ENCODE measurements around the gene SUGCT. TPM values are rescaled to one million over a fixed set of nuclear protein-coding genes. Genes with fewer than 3 reads are reported as not detected.

Gene SUGCT
- total RNA-seq, 1 experiment from 2014 or later: 5.4 TPM

DNA sequence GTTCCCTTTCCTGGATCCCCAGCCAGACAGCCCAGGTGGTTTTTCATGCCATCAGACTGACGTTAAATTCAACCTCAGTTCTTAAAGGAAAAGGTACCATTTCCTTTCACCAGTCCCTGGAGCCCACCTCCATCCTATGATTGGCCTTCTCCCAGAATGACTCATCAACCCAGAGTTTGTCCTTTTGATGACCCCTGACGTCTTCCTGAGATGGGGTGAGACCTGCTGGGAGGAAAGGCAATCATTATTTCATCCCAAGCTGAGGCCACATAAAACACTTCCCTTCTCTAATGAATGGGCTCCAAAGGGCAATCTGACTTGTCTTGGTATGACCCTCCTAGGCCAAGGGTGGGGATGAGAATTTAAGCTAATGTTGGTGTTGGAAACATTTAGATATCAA is 750.7 kb downstream of the SUGCT start:
- no peak overlapping the region for H2BK120ac ChIP-seq (ENCODE audit: low read depth, low read length, poor library complexity, severe bottlenecking)
- H2BK12ac ChIP-seq (ENCODE audit: insufficient read length, low read depth, low read length): no peak overlapping the region
- no CpG with 5 or more reads among the region's 2 CpGs for WGBS (ENCODE audit: extremely low coverage, insufficient read length, low lambda C conversion rate)
- H3K79me1 ChIP-seq (ENCODE audit: insufficient read depth, low read depth, low read length, poor library complexity, severe bottlenecking): no peaks in the 10 kb centered on the region
- TF ChIP-seq, protein P1, sequence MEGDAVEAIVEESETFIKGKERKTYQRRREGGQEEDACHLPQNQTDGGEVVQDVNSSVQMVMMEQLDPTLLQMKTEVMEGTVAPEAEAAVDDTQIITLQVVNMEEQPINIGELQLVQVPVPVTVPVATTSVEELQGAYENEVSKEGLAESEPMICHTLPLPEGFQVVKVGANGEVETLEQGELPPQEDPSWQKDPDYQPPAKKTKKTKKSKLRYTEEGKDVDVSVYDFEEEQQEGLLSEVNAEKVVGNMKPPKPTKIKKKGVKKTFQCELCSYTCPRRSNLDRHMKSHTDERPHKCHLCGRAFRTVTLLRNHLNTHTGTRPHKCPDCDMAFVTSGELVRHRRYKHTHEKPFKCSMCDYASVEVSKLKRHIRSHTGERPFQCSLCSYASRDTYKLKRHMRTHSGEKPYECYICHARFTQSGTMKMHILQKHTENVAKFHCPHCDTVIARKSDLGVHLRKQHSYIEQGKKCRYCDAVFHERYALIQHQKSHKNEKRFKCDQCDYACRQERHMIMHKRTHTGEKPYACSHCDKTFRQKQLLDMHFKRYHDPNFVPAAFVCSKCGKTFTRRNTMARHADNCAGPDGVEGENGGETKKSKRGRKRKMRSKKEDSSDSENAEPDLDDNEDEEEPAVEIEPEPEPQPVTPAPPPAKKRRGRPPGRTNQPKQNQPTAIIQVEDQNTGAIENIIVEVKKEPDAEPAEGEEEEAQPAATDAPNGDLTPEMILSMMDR (conservative IDR thresholded peaks at IDR 0.05): no peak
- H3K27ac Mint-ChIP-seq: no peak overlapping the region
- DNase-seq: no peak
- H2BK5ac ChIP-seq (ENCODE audit: insufficient read length, low read length): no peak overlapping the region
- no peak overlapping the region for H4K8ac ChIP-seq (replicated peaks; ENCODE audit: insufficient read length, low read depth, low read length)
- no peak overlapping the region for H4K5ac ChIP-seq (ENCODE audit: insufficient read length, low read depth, low read length)
- H3K27me3 ChIP-seq (ENCODE audit: insufficient read depth, low read length): no peaks in the 10 kb centered on the region
- no peaks in the 10 kb centered on the region for H3K9me3 ChIP-seq (ENCODE audit: control insufficient read depth, low read depth, low read length)
- no peak overlapping the region for H2BK20ac ChIP-seq (ENCODE audit: low read depth, low read length, poor library complexity, severe bottlenecking)
- no peak overlapping the region for H3K9ac ChIP-seq (ENCODE audit: extremely low read depth, insufficient read length, low read length)
- H3K79me2 ChIP-seq (ENCODE audit: insufficient read depth, low read length): no peaks in the 10 kb centered on the region
- no peak overlapping the region for H3K56ac ChIP-seq (ENCODE audit: insufficient read length, low read depth, low read length)
- H4K91ac ChIP-seq (ENCODE audit: insufficient read length, low read depth, low read length): no peak overlapping the region
- no peak overlapping the region for H3K4me3 Mint-ChIP-seq
- H3K23ac ChIP-seq (ENCODE audit: insufficient read length, low read depth, low read length): no peak overlapping the region
- no peak overlapping the region for H3K14ac ChIP-seq (ENCODE audit: insufficient read depth, low read length)
- no peak overlapping the region for H3K18ac ChIP-seq (ENCODE audit: insufficient read length, low read depth, low read length)
- no peak overlapping the region for H3K27ac ChIP-seq (ENCODE audit: insufficient read length, low read depth, low read length)
- no peak overlapping the region for H3K4me2 ChIP-seq (ENCODE audit: insufficient read depth, insufficient read length, low read length)
- no peak overlapping the region for H2BK15ac ChIP-seq (ENCODE audit: low read depth, low read length)
- no peak overlapping the region for H2AFZ ChIP-seq (ENCODE audit: low read length)
- H3K23me2 ChIP-seq (ENCODE audit: insufficient read length, low read depth, low read length, poor library complexity, severe bottlenecking): no peaks in the 10 kb centered on the region
- H3K27me3 Mint-ChIP-seq (ENCODE audit: low read depth): no peaks in the 10 kb centered on the region; the same call in 1 of the 2 replicates
- H3T11ph ChIP-seq (ENCODE audit: low read length): no peak overlapping the region
- no peaks in the 10 kb centered on the region for H3K4me1 Mint-ChIP-seq
- peaks cover under 1 to 1% of the 10 kb centered on the region in 2 experiments; a peak in 3 of 5 replicates for H3K9me3 Mint-ChIP-seq
- no peak overlapping the region for H2AK5ac ChIP-seq (ENCODE audit: insufficient read length, low read length)
- H4K20me1 ChIP-seq (ENCODE audit: control insufficient read depth, insufficient read depth, insufficient read length): no peaks in the 10 kb centered on the region
- H3K4ac ChIP-seq (ENCODE audit: low read depth, low read length): no peak overlapping the region
- H3K4me1 ChIP-seq (ENCODE audit: insufficient read depth, low read length): no peaks in the 10 kb centered on the region
- no peaks in the 10 kb centered on the region for H3K36me3 Mint-ChIP-seq (ENCODE audit: insufficient read depth in 1 of 3, low read depth in 3 of 3)
